SJCRH30 (cell line): Measurements from ENCODE around the gene KMT5B. TPM values are rescaled to one million over a fixed set of nuclear protein-coding genes. Genes with fewer than 3 reads are reported as not detected.
A peak's percentile ranks its signal among the peaks of the same experiment; 100 is the strongest.

Experiments used
- DNase-seq, 2 experiments: peaks; one replicate each; pipeline ENCODE4 v3.0.0-alpha.2; 2015 to 2020
- H3K27ac ChIP-seq: fragments of 250-450 bp; sonication (Bioruptor Pico); 2 replicates; pipeline ENCODE4 v1.5.1; 2020; ENCODE audit warnings: mild to moderate bottlenecking, moderate library complexity
- H3K27me3 ChIP-seq: fragments of 250-450 bp; sonication (Bioruptor Pico); 2 replicates; pipeline ENCODE4 v1.5.1; 2020; ENCODE audit warnings: mild to moderate bottlenecking, moderate library complexity
- H3K36me3 ChIP-seq: fragments of 250-450 bp; sonication (Bioruptor Pico); 2 replicates; pipeline ENCODE4 v1.5.1; 2020; ENCODE audit warnings: mild to moderate bottlenecking, moderate library complexity
- H3K4me1 ChIP-seq: fragments of 250-450 bp; sonication (Bioruptor Pico); 2 replicates; pipeline ENCODE4 v1.5.1; 2020; ENCODE audit warnings: mild to moderate bottlenecking, moderate library complexity
- H3K4me3 ChIP-seq: fragments of 250-450 bp; sonication (Bioruptor Pico); 2 replicates; pipeline ENCODE4 v1.5.1; 2020; ENCODE audit warnings: mild to moderate bottlenecking, moderate library complexity
- H3K9me3 ChIP-seq: fragments of 250-450 bp; sonication (Bioruptor Pico); replicated peaks from 2 replicates; pipeline ENCODE4 v1.5.1; 2020; ENCODE audit warnings: mild to moderate bottlenecking, moderate library complexity
- total RNA-seq: library from RNA; depleted of rRNA; stranded (reverse); fragments of >200 nt; shearing (Covaris generic); gene quantifications from 2 replicates; pipeline ENCODE4 v1.2.3, GENCODE V29; 2014

Gene KMT5B
- total RNA-seq, 1 experiment from 2014 or later, result 31.4 TPM

DNA sequence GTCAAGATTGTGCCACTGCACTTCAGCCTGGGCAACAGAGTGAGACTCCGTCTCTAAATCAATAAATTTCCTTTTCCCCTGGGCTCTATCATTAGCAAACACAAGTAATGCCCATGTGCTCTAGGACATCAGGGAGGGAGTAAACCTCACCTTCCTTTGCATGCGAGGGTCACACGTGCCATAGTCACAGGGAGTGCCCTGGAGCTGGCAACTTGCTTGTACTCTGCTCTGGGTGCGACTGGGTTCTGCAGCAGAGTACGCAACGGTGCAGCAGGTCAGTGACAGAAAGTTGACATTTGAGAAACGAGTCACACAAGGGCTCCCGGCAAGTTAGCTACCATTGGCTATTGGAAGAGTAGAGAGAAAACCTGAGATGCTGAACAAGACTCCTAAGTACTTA, 59.4 kb downstream of the KMT5B start:
- Histone ChIP-seq H3K27me3 (no peaks in the 10 kb centered on the region), H3K4me3 (no peak overlapping the region), H3K9me3 (no peaks in the 10 kb centered on the region), H3K4me1 (no peaks in the 10 kb centered on the region), H3K27ac (no peak overlapping the region), H3K36me3 (no peaks in the 10 kb centered on the region)
- no peak for DNase-seq

DNA sequence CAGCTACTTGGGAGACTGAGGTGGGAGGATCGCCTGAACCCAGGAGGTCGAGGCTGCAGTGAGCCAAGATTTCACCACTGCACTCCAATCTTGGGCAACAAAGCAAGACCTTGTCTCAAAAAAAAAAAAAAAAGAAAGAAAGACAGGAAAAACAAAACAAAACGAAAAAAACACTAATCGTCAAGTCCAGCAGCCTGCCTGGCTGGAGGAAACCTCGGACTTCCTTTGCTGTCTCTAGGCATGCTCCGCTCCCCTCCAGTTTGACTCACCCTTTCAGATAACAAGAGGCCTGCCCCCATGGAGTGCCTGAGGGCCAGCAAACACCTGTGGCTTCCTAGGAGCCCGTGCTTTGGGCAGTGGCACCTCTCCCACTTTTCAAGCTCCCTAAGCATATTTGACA, 63.1 kb downstream of the KMT5B start:
- Histone ChIP-seq H3K9me3 (no peaks in the 10 kb centered on the region), H3K4me3 (no peak overlapping the region), H3K4me1 (peaks cover 4% of the 10 kb centered on the region; the same call in 1 of the 2 replicates), H3K27me3 (no peaks in the 10 kb centered on the region), H3K36me3 (no peaks in the 10 kb centered on the region), H3K27ac (no peak overlapping the region)
- DNase-seq, result peak in 1 of 2 experiments; percentile 28

DNA sequence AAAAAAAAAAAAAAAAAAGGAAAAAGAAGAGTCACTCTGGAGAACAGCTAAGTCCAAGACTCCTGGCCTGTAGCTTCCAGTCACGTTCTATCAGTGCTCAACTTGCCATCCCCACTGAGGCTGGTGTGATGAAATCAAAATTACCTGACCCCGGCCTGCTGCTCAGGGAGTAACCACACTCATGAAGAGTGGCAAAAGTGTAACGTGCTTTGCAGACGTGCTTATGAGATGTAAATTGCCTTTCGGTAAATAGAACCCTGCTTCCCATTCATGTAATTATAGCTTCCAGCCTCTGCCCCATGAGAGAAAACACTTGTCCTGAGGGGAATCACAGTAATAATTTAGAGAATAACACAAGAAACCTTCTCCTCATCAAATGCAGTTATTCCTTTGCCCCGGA, 63.7 kb downstream of the KMT5B start:
- no peaks in the 10 kb centered on the region for H3K36me3 ChIP-seq
- H3K27me3 ChIP-seq, result no peaks in the 10 kb centered on the region
- no peaks in the 10 kb centered on the region for H3K9me3 ChIP-seq
- no peak overlapping the region for H3K4me3 ChIP-seq
- no peak for DNase-seq
- H3K27ac ChIP-seq, result no peak overlapping the region
- peaks cover 4% of the 10 kb centered on the region; the same call in 1 of the 2 replicates for H3K4me1 ChIP-seq

DNA sequence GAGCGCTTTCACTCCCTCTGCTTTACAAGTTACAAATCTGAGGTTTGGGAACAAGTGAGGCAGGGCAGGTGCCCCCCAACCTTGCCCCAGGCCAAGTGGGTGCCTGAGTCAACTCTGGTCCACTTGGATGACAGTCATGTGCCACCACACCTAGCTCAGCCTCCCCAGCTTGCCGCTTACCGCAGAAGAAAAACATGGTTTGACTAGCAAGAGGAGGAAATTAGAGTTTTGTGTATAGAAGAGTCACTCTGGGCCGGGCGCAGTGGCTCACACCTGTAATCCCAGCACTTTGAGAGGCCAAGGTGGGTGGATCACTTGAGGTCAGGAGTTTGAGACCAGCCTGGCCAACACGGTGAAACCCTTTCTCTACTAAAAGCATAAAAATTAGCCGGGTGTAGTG, 64.2 kb downstream of the KMT5B start:
- no peaks in the 10 kb centered on the region for H3K27me3 ChIP-seq
- no peak overlapping the region for H3K4me3 ChIP-seq

DNA sequence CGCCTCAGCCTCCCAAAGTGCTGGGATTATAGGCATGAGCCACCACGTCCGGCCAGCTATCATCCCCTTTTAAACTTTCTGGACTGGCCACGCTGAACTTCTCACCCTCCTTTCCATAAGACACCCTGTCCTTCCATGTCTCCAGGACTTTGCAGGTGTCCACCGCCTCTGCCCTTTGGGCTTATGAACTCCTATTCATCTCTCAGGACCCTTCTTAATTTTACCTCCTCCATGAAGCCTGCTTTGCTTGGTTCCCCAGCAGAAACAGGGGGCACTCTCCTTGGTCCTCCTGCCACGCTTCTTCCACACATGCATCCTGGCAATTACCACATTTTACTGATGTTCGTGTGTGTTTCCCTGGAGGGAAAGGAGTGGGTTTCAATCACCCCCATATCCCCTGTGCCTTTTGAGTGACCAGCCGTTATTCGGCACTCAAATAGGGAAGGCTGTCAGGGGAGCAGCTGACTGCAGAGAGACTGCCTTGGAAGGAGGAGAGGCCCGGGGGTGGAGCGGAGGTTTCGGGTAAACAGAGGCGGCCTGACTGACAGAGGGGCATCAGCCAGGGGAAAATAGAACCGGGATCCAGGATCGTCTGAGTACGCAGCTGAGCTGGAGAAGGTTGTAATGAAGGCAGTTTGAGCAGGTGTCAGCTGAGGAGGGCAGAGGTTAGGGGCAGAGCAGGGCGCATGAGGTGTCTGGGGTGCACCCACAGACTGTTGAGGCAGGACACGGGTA, 64.9 kb downstream of the KMT5B start:
- H3K4me1 ChIP-seq, result peaks cover 4% of the 10 kb centered on the region; the same call in 1 of the 2 replicates
- no peaks in the 10 kb centered on the region for H3K27me3 ChIP-seq
- no peak overlapping the region for H3K27ac ChIP-seq
- no peaks in the 10 kb centered on the region for H3K36me3 ChIP-seq
- H3K9me3 ChIP-seq, result no peaks in the 10 kb centered on the region
- no peak for DNase-seq
- H3K4me3 ChIP-seq, result no peak overlapping the region

More for the DNA sequence above, 64.2 kb downstream of the KMT5B start:
- no peaks in the 10 kb centered on the region for H3K36me3 ChIP-seq
- H3K4me1 ChIP-seq, result peaks cover 4% of the 10 kb centered on the region; the same call in 1 of the 2 replicates
- no peak overlapping the region for H3K27ac ChIP-seq
- no peak for DNase-seq
- no peaks in the 10 kb centered on the region for H3K9me3 ChIP-seq

DNA sequence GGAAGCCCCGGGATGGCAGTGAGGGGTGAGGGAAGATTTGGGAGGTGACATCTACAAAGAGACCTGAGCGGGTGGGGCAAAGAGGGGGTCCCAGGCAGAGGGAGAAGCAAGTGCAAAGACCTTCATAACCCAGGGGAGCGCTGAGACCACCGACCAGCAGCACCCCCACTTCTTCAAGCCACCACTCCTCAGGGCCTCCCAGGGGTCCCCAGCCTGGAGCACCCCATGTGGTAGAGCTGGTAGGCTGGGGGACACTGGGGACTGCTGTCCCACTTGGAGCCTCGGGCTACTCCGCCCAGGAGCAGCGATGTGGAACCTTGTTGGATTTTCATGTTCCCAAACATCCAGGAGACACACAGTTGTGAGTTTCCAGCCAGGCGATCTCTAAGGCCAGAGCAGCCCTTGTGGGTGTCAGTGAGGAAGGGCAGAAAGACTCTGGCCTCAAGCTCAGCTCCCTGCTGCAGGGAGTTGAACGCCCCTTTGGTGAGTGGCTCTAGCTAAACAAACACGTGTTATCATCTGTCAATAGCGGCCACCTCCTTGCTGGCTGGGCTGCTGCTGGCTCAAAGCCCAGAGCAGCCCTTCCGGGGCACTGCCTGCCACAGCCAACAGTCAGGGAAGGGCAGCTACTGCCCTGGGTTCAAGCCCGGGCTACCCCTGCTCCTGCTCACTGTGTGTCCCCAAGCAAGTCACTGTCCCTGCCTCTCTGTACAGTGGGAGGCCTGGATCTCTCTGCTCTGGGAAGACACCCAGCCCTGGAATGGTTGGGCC, 66.2 kb downstream of the KMT5B start:
- Histone ChIP-seq H3K4me1 (peaks cover 4% of the 10 kb centered on the region; the same call in 1 of the 2 replicates), H3K27me3 (no peaks in the 10 kb centered on the region), H3K4me3 (no peak overlapping the region), H3K36me3 (no peaks in the 10 kb centered on the region), H3K27ac (no peak overlapping the region), H3K9me3 (no peaks in the 10 kb centered on the region)
- DNase-seq, result peak; percentile 67 to 81

DNA sequence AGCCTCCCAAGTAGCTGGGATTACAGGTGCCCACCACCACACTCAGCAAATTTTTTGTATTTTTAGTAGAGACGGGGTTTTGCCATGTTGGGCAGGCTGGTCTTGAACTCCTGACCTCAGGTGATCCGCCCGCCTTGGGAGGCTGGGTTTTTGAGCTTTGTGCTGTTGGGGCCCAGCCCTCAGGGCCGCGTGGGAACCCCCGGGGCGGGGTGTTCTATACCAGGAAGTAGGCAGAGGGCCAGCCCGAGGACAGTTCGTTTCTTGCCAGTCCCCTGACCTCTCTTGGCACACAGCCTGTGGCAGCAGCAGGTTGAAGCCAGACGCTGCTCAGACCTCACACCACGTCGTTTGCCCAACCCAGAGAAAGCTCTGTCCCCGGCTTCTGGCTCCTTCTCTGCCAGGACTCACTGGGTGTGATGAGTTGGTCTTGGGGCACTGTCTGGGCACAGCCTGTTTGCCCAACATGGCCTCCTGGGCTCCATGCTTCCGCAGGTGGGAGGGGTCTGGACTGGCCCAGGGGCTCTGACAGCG, 67.0 kb downstream of the KMT5B start:
- H3K27ac ChIP-seq, result no peak overlapping the region
- no peak for DNase-seq
- H3K4me1 ChIP-seq, result peaks cover 4% of the 10 kb centered on the region; the same call in 1 of the 2 replicates
- no peaks in the 10 kb centered on the region for H3K9me3 ChIP-seq
- H3K4me3 ChIP-seq, result no peak overlapping the region
- no peaks in the 10 kb centered on the region for H3K27me3 ChIP-seq
- no peaks in the 10 kb centered on the region for H3K36me3 ChIP-seq

DNA sequence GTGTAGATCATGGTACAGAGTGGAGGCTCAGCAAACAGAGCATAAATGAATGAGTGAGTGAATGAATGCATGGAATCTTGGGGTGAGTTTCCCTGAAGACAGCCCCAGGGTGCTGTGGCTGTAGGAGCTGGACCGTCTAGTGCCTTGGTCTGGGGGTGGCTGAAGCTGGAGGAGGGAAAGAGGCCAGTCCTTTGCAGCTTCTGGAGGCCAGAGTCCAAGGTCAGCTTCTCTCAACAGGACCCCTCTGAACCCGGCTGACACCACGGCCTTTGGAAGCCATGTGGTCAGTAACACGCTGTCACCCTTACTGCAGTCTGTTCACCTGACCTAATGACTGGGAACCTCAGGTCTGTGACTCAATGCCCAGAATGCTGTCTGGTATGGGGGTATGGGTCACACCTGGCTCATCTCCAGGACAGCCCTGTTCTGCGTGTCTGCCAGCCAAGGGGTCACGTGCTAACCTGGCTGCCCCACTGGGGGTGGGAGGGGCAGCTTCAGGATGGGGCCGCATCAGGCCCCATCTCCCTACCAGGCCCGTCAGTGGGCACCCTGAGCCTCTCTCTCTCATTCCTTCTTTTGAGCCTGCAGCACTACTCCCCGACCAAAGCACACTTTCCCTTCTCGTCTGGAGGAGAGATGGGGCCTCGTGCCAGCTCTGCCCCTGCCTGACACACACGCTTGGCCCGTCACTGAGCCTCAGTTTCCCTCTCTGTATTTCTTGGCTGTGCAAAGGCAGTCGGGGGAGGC, 67.8 kb downstream of the KMT5B start:
- Histone ChIP-seq H3K36me3 (no peaks in the 10 kb centered on the region), H3K4me1 (peaks cover 4% of the 10 kb centered on the region; the same call in 1 of the 2 replicates), H3K4me3 (no peak overlapping the region), H3K27ac (no peak overlapping the region), H3K9me3 (no peaks in the 10 kb centered on the region), H3K27me3 (no peaks in the 10 kb centered on the region)
- no peak for DNase-seq

DNA sequence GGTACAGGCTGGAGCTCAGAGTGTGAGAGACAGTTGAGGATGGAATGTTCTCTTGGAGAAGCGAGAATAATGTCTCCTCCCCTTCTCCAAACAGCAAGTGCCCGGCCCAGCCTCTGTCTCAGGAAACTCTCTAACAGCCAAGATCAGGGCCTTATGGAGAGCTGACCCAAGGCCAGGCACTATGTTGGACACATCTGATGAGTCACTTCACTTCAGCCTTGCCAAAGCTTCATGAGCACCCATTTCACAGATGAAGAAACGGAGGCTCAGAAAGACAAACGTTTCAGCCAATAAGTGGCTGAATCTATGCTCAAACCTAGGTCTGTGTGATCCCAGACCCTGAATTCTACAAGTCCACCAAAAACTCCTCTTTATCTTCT, 69.8 kb downstream of the KMT5B start:
- Histone ChIP-seq H3K4me3 (no peak overlapping the region), H3K27ac (no peak overlapping the region), H3K9me3 (no peaks in the 10 kb centered on the region), H3K27me3 (no peaks in the 10 kb centered on the region), H3K4me1 (peaks cover 4% of the 10 kb centered on the region; the same call in 1 of the 2 replicates), H3K36me3 (no peaks in the 10 kb centered on the region)
- DNase-seq, result no peak

DNA sequence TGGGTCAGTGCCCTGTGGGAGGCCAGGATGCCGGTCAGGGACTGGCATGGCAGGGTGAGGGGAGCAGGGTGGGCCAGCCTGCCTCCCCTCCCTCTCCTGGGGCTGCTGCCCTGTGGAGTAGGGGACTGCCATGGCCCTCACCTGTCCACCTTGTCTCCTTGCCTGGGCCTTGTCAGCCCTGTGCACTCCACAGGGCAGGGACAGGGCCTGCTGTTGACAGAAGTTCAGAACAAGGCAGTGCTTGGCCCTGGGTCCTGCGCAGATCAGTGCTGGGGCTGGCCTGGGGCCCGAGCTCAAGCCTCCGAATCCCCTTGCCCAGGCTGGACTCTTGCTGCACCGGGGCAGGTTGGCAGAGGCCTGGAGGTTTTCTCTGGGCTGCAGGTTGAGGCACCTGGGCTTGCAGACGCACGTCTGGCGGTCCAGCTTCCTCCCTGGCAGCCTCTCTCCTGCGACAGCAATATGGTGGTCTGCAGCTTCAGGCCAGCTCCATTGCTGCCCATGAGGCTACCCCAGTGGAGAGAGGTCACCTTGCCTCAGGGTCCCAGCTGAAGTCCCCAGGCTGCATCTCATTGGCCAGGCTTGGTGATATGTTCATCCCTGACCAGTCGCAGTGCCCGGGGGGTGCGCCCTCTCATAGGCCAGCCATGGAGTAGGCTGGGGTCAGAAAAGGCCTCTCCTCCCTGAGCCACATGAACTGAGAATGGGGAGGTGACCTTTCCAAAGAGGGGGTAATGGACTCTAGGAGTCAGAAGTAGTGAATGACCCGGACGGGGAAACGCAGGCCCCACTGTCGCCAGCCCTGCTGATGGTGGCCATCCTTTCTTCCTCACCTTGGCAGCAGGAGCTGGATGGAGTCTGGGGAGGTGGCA, 70.4 kb downstream of the KMT5B start:
- DNase-seq, result no peak
- no peaks in the 10 kb centered on the region for H3K36me3 ChIP-seq
- no peaks in the 10 kb centered on the region for H3K9me3 ChIP-seq
- H3K27me3 ChIP-seq, result no peaks in the 10 kb centered on the region
- H3K4me1 ChIP-seq, result peaks cover 4% of the 10 kb centered on the region; the same call in 1 of the 2 replicates
- H3K27ac ChIP-seq, result no peak overlapping the region
- H3K4me3 ChIP-seq, result no peak overlapping the region

DNA sequence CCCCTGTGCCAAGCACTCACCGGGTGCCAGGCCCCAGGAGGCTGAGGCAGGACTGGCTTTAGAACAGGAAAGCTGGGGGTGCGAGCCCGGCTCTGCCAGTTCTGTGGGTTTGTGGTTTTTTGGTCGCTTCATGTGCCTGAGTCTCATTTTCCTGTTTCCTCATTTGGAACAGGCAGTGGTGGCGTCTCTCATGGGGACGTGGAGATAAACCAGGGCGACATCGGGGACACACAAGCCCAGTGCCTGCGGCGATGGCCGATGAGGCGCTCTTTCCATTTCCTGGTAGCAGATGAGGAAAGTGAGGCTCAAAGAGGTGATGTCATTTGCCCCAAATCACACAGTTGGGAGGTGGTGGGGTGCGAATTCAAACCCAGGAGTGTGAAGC, 71.1 kb downstream of the KMT5B start:
- no peaks in the 10 kb centered on the region for H3K9me3 ChIP-seq
- H3K27me3 ChIP-seq, result no peaks in the 10 kb centered on the region
- H3K4me3 ChIP-seq, result no peak overlapping the region
- peaks cover 4% of the 10 kb centered on the region; the same call in 1 of the 2 replicates for H3K4me1 ChIP-seq
- H3K36me3 ChIP-seq, result no peaks in the 10 kb centered on the region
- H3K27ac ChIP-seq, result no peak overlapping the region
- DNase-seq, result no peak

DNA sequence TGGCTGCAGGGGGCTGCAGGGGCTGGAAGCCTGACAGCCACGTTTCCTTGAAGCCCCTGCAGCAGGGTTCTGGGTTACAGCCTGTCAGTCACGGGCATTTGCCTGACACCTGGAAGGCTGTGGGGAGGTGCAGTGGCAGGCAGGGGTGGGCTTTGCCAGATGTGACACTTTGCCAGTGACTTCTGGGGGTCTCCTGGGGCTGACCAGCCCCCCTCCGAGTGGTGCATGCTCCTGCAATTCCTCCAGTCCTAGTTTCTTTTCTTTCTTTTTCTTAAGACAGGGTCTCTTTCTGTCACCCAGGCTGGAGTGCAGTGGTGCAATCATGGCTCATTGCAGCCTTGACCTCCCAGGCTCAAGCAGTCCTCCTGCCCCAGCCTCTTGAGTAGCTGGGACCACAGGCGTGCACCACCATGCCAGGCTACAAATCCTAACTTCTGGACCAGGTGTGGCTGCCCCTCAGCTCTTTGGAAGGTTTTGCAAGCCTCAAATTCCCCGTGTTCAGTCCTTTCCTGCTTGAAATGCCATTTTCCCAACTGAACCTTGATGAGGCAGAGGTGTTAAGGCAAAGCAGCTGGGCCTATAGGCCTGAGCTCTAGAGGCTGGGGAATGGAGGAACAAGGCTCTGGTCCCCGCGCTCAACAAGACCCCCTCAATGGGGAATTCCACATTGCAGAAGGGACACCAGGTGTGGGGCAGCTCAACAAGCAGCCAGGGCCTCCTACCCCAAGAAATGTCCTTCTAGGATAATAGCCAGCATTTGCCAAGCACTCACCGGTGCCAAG, 71.7 kb downstream of the KMT5B start:
- Histone ChIP-seq H3K36me3 (no peaks in the 10 kb centered on the region), H3K4me3 (no peak overlapping the region), H3K9me3 (no peaks in the 10 kb centered on the region), H3K27me3 (no peaks in the 10 kb centered on the region), H3K4me1 (peaks cover under 1% of the 10 kb centered on the region; the same call in 1 of the 2 replicates), H3K27ac (no peak overlapping the region)
- no peak for DNase-seq

DNA sequence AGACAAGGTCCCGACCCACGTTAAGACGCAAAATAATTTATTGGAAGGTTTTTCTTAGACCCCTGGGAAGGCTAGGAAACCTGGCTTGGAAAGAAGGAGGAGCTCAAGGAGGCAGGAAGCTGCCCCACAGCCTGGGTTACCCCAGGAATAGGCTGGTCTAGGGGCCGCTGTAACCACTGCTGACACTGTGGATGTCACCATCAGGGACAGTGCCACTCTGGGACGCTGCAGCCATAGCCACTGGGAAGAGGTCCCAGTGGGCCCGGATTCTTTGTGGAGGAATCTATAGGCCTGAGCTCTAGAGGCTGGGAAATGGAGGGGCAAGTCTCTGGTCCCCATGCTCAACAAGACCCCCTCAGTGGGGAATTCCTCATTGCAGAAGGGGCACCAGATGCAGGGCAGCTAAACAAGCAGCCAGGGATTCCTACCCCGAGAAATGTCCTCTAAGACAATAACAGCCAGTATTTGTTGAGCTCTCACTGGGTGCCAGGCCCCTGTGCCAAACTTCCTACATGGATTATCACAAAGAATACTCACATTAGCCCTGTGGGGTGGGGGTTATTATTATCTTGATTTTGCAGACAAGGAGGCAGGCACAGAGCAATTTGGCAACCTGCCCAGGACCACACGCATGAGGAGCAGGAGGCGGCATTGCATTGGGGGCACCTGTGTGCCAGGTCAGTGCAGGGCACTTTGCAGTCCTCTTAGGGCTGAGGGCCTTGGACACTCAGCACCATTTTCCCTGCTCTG, 72.4 kb downstream of the KMT5B start:
- Histone ChIP-seq H3K27me3 (no peaks in the 10 kb centered on the region), H3K4me1 (no peaks in the 10 kb centered on the region), H3K4me3 (no peak overlapping the region), H3K36me3 (no peaks in the 10 kb centered on the region), H3K27ac (no peak overlapping the region), H3K9me3 (no peaks in the 10 kb centered on the region)
- peak in 1 of 2 experiments; percentile 19 for DNase-seq
